Measurements from ENCODE around the gene TCEA2.
A peak's percentile ranks its signal among the peaks of the same experiment; 100 is the strongest.

- TF ChIP-seq L3MBTL2 (conservative IDR thresholded peaks at IDR 0.05) (no peak), BHLHE40 (IDR thresholded peaks at IDR 0.05; ENCODE audit: borderline replicate concordance) (no peak), SP1 (IDR thresholded peaks at IDR 0.05) (no peak), ELF4 (IDR thresholded peaks at IDR 0.05) (peak; percentile 73; the same call in 1 of the 2 replicates), HDGF (IDR thresholded peaks at IDR 0.05; ENCODE audit: borderline replicate concordance) (no peak; the same call in 1 of the 2 replicates), SUZ12 (IDR thresholded peaks at IDR 0.05) (no peak), NFRKB (IDR thresholded peaks at IDR 0.05) (no peak), FOXA1 (IDR thresholded peaks at IDR 0.05) (no peak), LEF1 (IDR thresholded peaks at IDR 0.05; ENCODE audit: borderline replicate concordance) (no peak), ARNT (IDR thresholded peaks at IDR 0.05) (no peak)
Measured at GRCh38 chr20:64062596-64063388, at the start of gene TCEA2.

Data from HEK293T (cell line).